ENCODE data around the gene ECHDC1. TPM values are rescaled to one million over a fixed set of nuclear protein-coding genes. Genes with fewer than 3 reads are reported as not detected.
"Not testable (repeated sequence)": the region's sequence is repeated elsewhere in the genome, so short reads cannot be mapped to it uniquely, and the experiment has no call there.

Gene ECHDC1
- total RNA-seq, result 10 to 100 TPM; 55.3 to 97.9 TPM
- long read RNA-seq, transcript ECHDC1-207 (7 exons, 1,009 nt), result minor isoform, 6 of 184 reads
- long read RNA-seq, transcript ECHDC1-222 (6 exons, 2,585 nt), result minor isoform, 11 of 184 reads
- long read RNA-seq, transcript ECHDC1-203 (5 exons, 1,354 nt), result minor isoform, 10 of 184 reads
- long read RNA-seq, transcript ECHDC1-210 (6 exons, 2,341 nt), result major isoform, 136 of 184 reads
- long read RNA-seq, partial matches to known transcripts, result 6 of 184 reads
- long read RNA-seq, other reads (novel, unspliced or antisense), result 8 of 184 reads

GRCh38 chr6:127342946-127343808, at the start of gene ECHDC1:
Gene ECHDC1, minus strand, starts transcription at chr6:127343609. Its CDS starts 12,581 bp downstream, at chr6:127331028.
- intact Hi-C loops (cut with DNase I, micrococcal nuclease), result no loop called here
- DNase-seq (peak; percentile 62 to 71), ATAC-seq (peak; percentile 76)

- no peak for DNase-seq
- intact Hi-C loops (cut with DNase I, micrococcal nuclease), result no loop called here
- no peak for ATAC-seq
Observed at GRCh38 chr6:127392301-127392700, 48.9 kb upstream of the ECHDC1 start.

- DNase-seq (no peak), ATAC-seq (no peak)
Observed at GRCh38 chr6:127391094-127391953, 47.9 kb upstream of the ECHDC1 start.

GRCh38 chr6:127389706-127390105, 46.3 kb upstream of the ECHDC1 start:
- DNase-seq (no peak), ATAC-seq (no peak)
- intact Hi-C loops (cut with DNase I, micrococcal nuclease), result no loop called here

More at GRCh38 chr6:127391094-127391953, 47.9 kb upstream of the ECHDC1 start:
- intact Hi-C loops (cut with DNase I, micrococcal nuclease), result no loop called here

- intact Hi-C loops (cut with DNase I, micrococcal nuclease), result no loop called here
- ATAC-seq (no peak), DNase-seq (no peak)
Observed at GRCh38 chr6:127385668-127386430, 42.4 kb upstream of the ECHDC1 start.

- DNase-seq; intact Hi-C loops (cut with DNase I, micrococcal nuclease); ATAC-seq: not testable (repeated sequence)
Observed at GRCh38 chr6:127384848-127385247, 41.4 kb upstream of the ECHDC1 start.

GRCh38 chr6:127383988-127384387, 40.6 kb upstream of the ECHDC1 start:
- no peak for DNase-seq
- ATAC-seq, result no peak
- intact Hi-C loops (cut with DNase I, micrococcal nuclease), result no loop called here

- ATAC-seq, result no peak
- intact Hi-C loops (cut with DNase I, micrococcal nuclease), result no loop called here
- no peak for DNase-seq
Observed at GRCh38 chr6:127382413-127382812, 39.0 kb upstream of the ECHDC1 start.

- intact Hi-C loops (cut with DNase I, micrococcal nuclease), result no loop called here
- ATAC-seq (no peak), DNase-seq (no peak)
Observed at GRCh38 chr6:127381384-127381783, 38.0 kb upstream of the ECHDC1 start.

- no peak for DNase-seq
- intact Hi-C loops (cut with DNase I, micrococcal nuclease), result no loop called here
- ATAC-seq, result no peak
Observed at GRCh38 chr6:127376685-127377084, 33.3 kb upstream of the ECHDC1 start.

- no peak for ATAC-seq
- intact Hi-C loops (cut with DNase I, micrococcal nuclease), result no loop called here
- DNase-seq, result no peak
Observed at GRCh38 chr6:127367023-127367375, 23.6 kb upstream of the ECHDC1 start.

- intact Hi-C loops (cut with DNase I, micrococcal nuclease), result no loop called here
- ATAC-seq (no peak), DNase-seq (no peak)
Observed at GRCh38 chr6:127366282-127367022, 23.0 kb upstream of the ECHDC1 start.

GRCh38 chr6:127365874-127366273, 22.5 kb upstream of the ECHDC1 start:
- DNase-seq (no peak), ATAC-seq (no peak)
- intact Hi-C loops (cut with DNase I, micrococcal nuclease), result no loop called here

GRCh38 chr6:127352524-127352923, 9.1 kb upstream of the ECHDC1 start:
- intact Hi-C loops (cut with DNase I, micrococcal nuclease), result no loop called here
- DNase-seq, result no peak

GRCh38 chr6:127349980-127350379, 6.6 kb upstream of the ECHDC1 start:
- DNase-seq (no peak), ATAC-seq (no peak)
- intact Hi-C loops (cut with DNase I, micrococcal nuclease), result no loop called here

More at GRCh38 chr6:127352524-127352923, 9.1 kb upstream of the ECHDC1 start:
- ATAC-seq, result no peak

GRCh38 chr6:127348028-127348661, 4.7 kb upstream of the ECHDC1 start:
- intact Hi-C loops (cut with DNase I, micrococcal nuclease), result no loop called here
- no peak for DNase-seq
- no peak for ATAC-seq

GRCh38 chr6:127347178-127347577, 3.8 kb upstream of the ECHDC1 start:
- DNase-seq, result no peak
- ATAC-seq, result no peak
- intact Hi-C loops (cut with DNase I, micrococcal nuclease), result no loop called here

Measured in left colon (tissue), 2 donors.